Endothelial cell of umbilical vein (primary cell): Measurements from ENCODE around the gene LRRC23. TPM values are rescaled to one million over a fixed set of nuclear protein-coding genes. Genes with fewer than 3 reads are reported as not detected.
A peak's percentile ranks its signal among the peaks of the same experiment; 100 is the strongest.

ENCODE experiments used
- BruUV-seq: library from RNA; stranded (reverse); fragments of 400-500 nt; replicated peaks from 2 replicates; lab custom pipeline; 2021; lab: Mats Ljungman, UMichigan
- CTCF ChIA-PET: fragments of 300-600, 350-600 bp; sonication (Branson Sonifier 250); formaldehyde crosslinking; loops from one replicate; lab custom pipeline; 2021; ENCODE audit warnings: antibody characterized with exemption, inconsistent platforms; lab: Charles Lee
- POLR2A ChIA-PET: fragments of 300-600, 350-600 bp; sonication (Branson Sonifier 250); formaldehyde crosslinking; loops from one replicate; lab custom pipeline; 2021; ENCODE audit warnings: antibody characterized with exemption, inconsistent platforms; lab: Charles Lee
- DNase-seq: peaks from one replicate; pipeline ENCODE4 v3.0.0-alpha.2; 2011; ENCODE audit warnings: low read depth, low spot score
- FAIRE-seq: peaks from 2 replicates; lab custom pipeline; 2011; peaks lifted over from hg19 to GRCh38; lab: Jason Lieb, UNC
- H2AFZ ChIP-seq: 2 replicates; pipeline ENCODE4 v1.6.0; 2012; ENCODE audit warnings: low read depth, low read length, control low read depth, inconsistent platforms
- H3K27ac ChIP-seq: 2 replicates; pipeline ENCODE4 v1.5.1; 2011; ENCODE audit warnings: low read depth, mild to moderate bottlenecking, control low read depth, low read length, moderate library complexity; ENCODE audit not compliant: insufficient read depth
- H3K27me3 ChIP-seq, 2 experiments: 2 replicates each; pipeline versions ENCODE4 v1.6.0 to v1.6.1; 2011; ENCODE audit warnings: low read length in 2 of 2, mixed read lengths in 1 of 2; ENCODE audit not compliant: control insufficient read depth in 2 of 2, insufficient read depth in 2 of 2
- H3K36me3 ChIP-seq, 2 experiments: 2 replicates in 1 of 2; 3 replicates in 1 of 2; pipeline ENCODE4 v1.5.1; 2011; ENCODE audit warnings: low read length in 2 of 2, mild to moderate bottlenecking in 1 of 2, moderate library complexity in 1 of 2; ENCODE audit not compliant: control insufficient read depth in 2 of 2, insufficient read depth in 2 of 2; ENCODE audit errors: extremely low read depth in 1 of 2
- H3K4me1 ChIP-seq: 3 replicates; pipeline ENCODE4 v1.5.1; 2011; ENCODE audit warnings: mild to moderate bottlenecking, low read length; ENCODE audit not compliant: control insufficient read depth, insufficient read depth; ENCODE audit errors: extremely low read depth
- H3K4me2 ChIP-seq: 2 replicates; pipeline ENCODE4 v1.6.1; 2011; ENCODE audit warnings: low read length, control low read depth, mixed read lengths; ENCODE audit not compliant: insufficient read depth
- H3K4me3 ChIP-seq, 3 experiments: fragments of 200-600 bp in 1 of 3; sonication (generic), shearing (Covaris generic) in 1 of 3; replicated peaks in 1 of 3; 2 replicates each; pipeline ENCODE4 v1.5.1; 2011 to 2016; ENCODE audit warnings: control low read depth in 3 of 3, low read length in 3 of 3, mild to moderate bottlenecking in 2 of 3, inconsistent platforms in 1 of 3, low read depth in 1 of 3, moderate library complexity in 1 of 3; ENCODE audit not compliant: insufficient read depth in 1 of 3
- H3K79me2 ChIP-seq: 2 replicates; pipeline ENCODE4 v1.6.0; 2012; ENCODE audit warnings: low read length, inconsistent platforms; ENCODE audit not compliant: control insufficient read depth, insufficient read depth
- H3K9ac ChIP-seq: replicated peaks from 2 replicates; pipeline ENCODE3; 2011; ENCODE audit warnings: low read length, control low read depth; ENCODE audit not compliant: insufficient read depth; ENCODE audit errors: extremely low read depth
- H3K9me1 ChIP-seq: replicated peaks from 3 replicates; pipeline ENCODE4 v1.6.0; 2011; ENCODE audit warnings: mild to moderate bottlenecking, low read length; ENCODE audit not compliant: control insufficient read depth, insufficient read depth; ENCODE audit errors: extremely low read depth
- H3K9me3 ChIP-seq: replicated peaks from 2 replicates; pipeline ENCODE4 v1.5.1; 2012; ENCODE audit warnings: low read length, inconsistent platforms; ENCODE audit not compliant: control insufficient read depth, insufficient read depth
- H4K20me1 ChIP-seq: replicated peaks from 2 replicates; pipeline ENCODE3; 2011; ENCODE audit warnings: mild to moderate bottlenecking, low read length; ENCODE audit not compliant: control insufficient read depth, insufficient read depth; ENCODE audit errors: extremely low read depth
- CTCF ChIP-seq, 2 donors: IDR thresholded peaks; 1 replicate in 1 of 2; 2 replicates in 1 of 2; pipeline ENCODE4 v1.5.1; 2011; ENCODE audit warnings: low read length in 2 of 2, mild to moderate bottlenecking in 2 of 2, moderate library complexity in 2 of 2, control low read depth in 1 of 2, inconsistent platforms in 1 of 2, low read depth in 1 of 2; ENCODE audit not compliant: insufficient read depth in 1 of 2; ENCODE audit errors: extremely low read depth in 1 of 2
- EZH2 ChIP-seq: IDR thresholded peaks from 2 replicates; pipeline ENCODE4 v1.6.1; 2012; ENCODE audit warnings: borderline replicate concordance, low read depth, mild to moderate bottlenecking, moderate library complexity, low read length, inconsistent platforms; ENCODE audit not compliant: severe bottlenecking
- FOS ChIP-seq: IDR thresholded peaks from 2 replicates; pipeline ENCODE4 v1.6.1; 2011; ENCODE audit warnings: mild to moderate bottlenecking, low read length, moderate library complexity, borderline replicate concordance; ENCODE audit not compliant: insufficient read depth
- GATA2 ChIP-seq: IDR thresholded peaks from 2 replicates; pipeline ENCODE4 v1.7.0; 2011; ENCODE audit warnings: low read depth, mild to moderate bottlenecking, moderate library complexity, mixed read lengths, low read length; ENCODE audit not compliant: insufficient read length, insufficient read depth
- JUN ChIP-seq: IDR thresholded peaks from 2 replicates; pipeline ENCODE4 v1.6.1; 2011; ENCODE audit warnings: borderline replicate concordance, low read depth; ENCODE audit not compliant: insufficient read length, insufficient read depth
- MAX ChIP-seq: IDR thresholded peaks from 2 replicates; pipeline ENCODE4 v1.6.1; 2011; ENCODE audit not compliant: insufficient read depth, insufficient read length
- MYC ChIP-seq: IDR thresholded peaks from one replicate; pipeline ENCODE4 v1.6.1; 2011; ENCODE audit warnings: mild to moderate bottlenecking, low read depth, low read length
- POLR2A ChIP-seq: IDR thresholded peaks from 2 replicates; pipeline ENCODE4 v1.6.1; 2012; ENCODE audit warnings: low read depth, mild to moderate bottlenecking, control low read depth, low read length
- POLR2AphosphoS5 ChIP-seq: IDR thresholded peaks from 2 replicates; pipeline ENCODE4 v1.6.1; 2012; ENCODE audit warnings: low read depth, mild to moderate bottlenecking, control low read depth, low read length, moderate library complexity; ENCODE audit not compliant: insufficient read depth
- dilution Hi-C: fragments of 300-500 bp; cut with MboI; formaldehyde crosslinking; loops from one replicate; pipeline ENCODE4 v1.15.0; 2019; ENCODE audit warnings: low sequenced_read_pairs; ENCODE audit not compliant: extremely low pct_ligation_motif_present
- intact Hi-C: fragments of 100-400 bp; cut with micrococcal nuclease; formaldehyde crosslinking; loops from one replicate; pipeline ENCODE4 v1.10.0; 2022
- polyA plus RNA-seq, 4 experiments: library from polyadenylated mRNA; depleted of rRNA in 3 of 4; stranded (reverse) in 3 of 4; unstranded in 1 of 4; fragments of >200 nt; gene quantifications; 2 replicates each; pipeline versions ENCODE4 v1.2.1 to v1.2.3, GENCODE V29; 2011 to 2012; ENCODE audit warnings: missing spikeins in 1 of 4
- total RNA-seq: library from RNA; stranded (reverse); gene quantifications from 2 replicates; pipeline ENCODE4 v1.2.3, GENCODE V29; 2021

LRRC23 gene
- total and polyA plus RNA-seq, 2 donors (not counting 3 experiments of a cell fraction or from before 2014, with no cell fraction given), result 3.1 to 3.5 TPM

GRCh38 chr12:6936194-6936635 lies 31.6 kb downstream of the LRRC23 start:
- no peaks in the 10 kb centered on the region for H3K9me3 ChIP-seq
- H3K27me3 ChIP-seq, result no peaks in the 10 kb centered on the region
- H3K4me2 ChIP-seq, result no peak overlapping the region
- ChIA-PET CTCF (interaction anchor here (1.4 to 5.3 kb wide), 2 partner anchors 11 to 29 kb away, joined by 4 to 94 read pairs; no protein-coding TSS in a partner anchor), POLR2A (interaction anchor here (2.8 kb wide), 1 partner anchor 10 kb away, joined by 16 read pairs; no protein-coding TSS in a partner anchor)
- intact Hi-C loops, result no loop called here
- no peak overlapping the region for H3K9ac ChIP-seq
- H3K4me1 ChIP-seq, result peaks cover 22% of the 10 kb centered on the region
- no peak for FAIRE-seq
- DNase-seq, result no peak
- dilution Hi-C loops, result no loop called here
- H3K36me3 ChIP-seq, result peaks cover 5 to 30% of the 10 kb centered on the region in 2 experiments
- no peak overlapping the region for H2AFZ ChIP-seq
- no peaks in the 10 kb centered on the region for H3K9me1 ChIP-seq
- no peak for TF ChIP-seq GATA2
- no peak overlapping the region for H3K4me3 ChIP-seq
- no peak overlapping the region for H3K27ac ChIP-seq
- H3K79me2 ChIP-seq, result peaks cover 20% of the 10 kb centered on the region
- H4K20me1 ChIP-seq, result peaks cover 3% of the 10 kb centered on the region
- BruUV-seq, result no TSS peak

- Histone ChIP-seq H3K27ac (peak overlapping the region; percentile 20), H3K79me2 (peaks cover 16% of the 10 kb centered on the region), H3K9me1 (no peaks in the 10 kb centered on the region), H2AFZ (no peak overlapping the region), H4K20me1 (peaks cover 2% of the 10 kb centered on the region), H3K4me2 (peak overlapping the region; percentile 34), H3K4me1 (peaks cover 22% of the 10 kb centered on the region), H3K27me3 (no peaks in the 10 kb centered on the region), H3K4me3 (peak overlapping the region in 1 of 3 experiments; percentile 51), H3K9ac (peak overlapping the region; percentile 59), H3K36me3 (peaks cover 5 to 36% of the 10 kb centered on the region in 2 experiments), H3K9me3 (no peaks in the 10 kb centered on the region)
- no peak for TF ChIP-seq JUN
- no peak for TF ChIP-seq MAX
- TF ChIP-seq CTCF (IDR thresholded peaks at IDR 0.05; ENCODE audit: extremely low read depth in 1 of 2, insufficient read depth in 1 of 2, low read depth in 1 of 2, low read length in 2 of 2), result no peak
- TF ChIP-seq EZH2, result no peak
- TF ChIP-seq POLR2A, result no peak
- no peak for TF ChIP-seq POLR2AphosphoS5
- TF ChIP-seq MYC, result no peak
- no peak for TF ChIP-seq GATA2
- no peak for TF ChIP-seq FOS
- DNase-seq (no peak), FAIRE-seq (no peak)
- BruUV-seq, result TSS peak; percentile 44
- ChIA-PET CTCF (interaction anchor here (0.8 to 5.3 kb wide), 10 partner anchors 8 to 67 kb away, joined by 3 to 94 read pairs (median 8); partner anchors contain the start of genes ATN1, EMG1, PHB2 and PTPN6), POLR2A (interaction anchor here (2.8 kb wide), 1 partner anchor 11 kb away, joined by 16 read pairs; no protein-coding TSS in a partner anchor)
- dilution Hi-C loops, result no loop called here
- intact Hi-C loops, result no loop called here
These were observed 32.2 kb downstream of the LRRC23 start for GRCh38 chr12:6936636-6937480.
